ENCODE data around the gene PRR18. TPM values are rescaled to one million over a fixed set of nuclear protein-coding genes. Genes with fewer than 3 reads are reported as not detected.

The PRR18 gene
- total and polyA plus RNA-seq, 2 of the 13 experiments (the other 11 are each of a cell fraction or from before 2014, with no cell fraction given), result 0.04 TPM

DNA sequence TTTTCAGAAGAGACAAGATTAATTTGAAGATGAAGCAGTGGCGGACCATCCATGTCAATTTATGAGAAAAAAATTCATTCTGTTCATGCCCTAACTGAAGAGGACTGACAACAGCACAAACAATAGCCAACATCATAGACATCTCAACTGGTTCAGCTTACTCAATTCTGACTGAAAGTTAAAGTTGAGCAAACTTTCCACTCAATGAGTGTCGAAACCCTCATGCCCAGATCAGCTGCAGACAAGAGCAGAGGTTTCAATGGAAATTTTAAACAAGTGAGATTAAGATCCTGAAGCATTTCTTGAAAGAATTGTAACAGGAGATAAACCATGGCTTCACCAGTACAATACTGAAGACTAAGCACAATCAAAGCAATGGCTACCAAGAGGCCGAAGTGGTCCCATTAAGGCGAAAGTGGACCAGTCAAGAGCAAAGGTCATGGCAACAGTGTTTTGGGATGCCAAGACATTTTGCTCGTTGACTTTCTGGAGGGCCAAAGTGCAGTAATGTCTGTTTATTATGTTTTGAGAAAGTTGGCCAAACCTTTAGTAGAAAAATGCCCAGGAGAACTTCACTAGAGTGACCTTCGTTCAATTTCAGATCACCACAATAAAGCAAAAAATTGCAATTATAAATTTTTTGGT is 40.2 kb upstream of the PRR18 start (continued):
- TF ChIP-seq CBX2 (IDR thresholded peaks at IDR 0.05; ENCODE audit: low read depth, low read length) (no peak), CBX2 (CRISPR knock-in tag; IDR thresholded peaks at IDR 0.05; ENCODE audit: low read depth) (no peak), ISL2 (CRISPR knock-in tag; IDR thresholded peaks at IDR 0.05) (peak; percentile 56; the same call in 1 of the 2 replicates), TCF12 (IDR thresholded peaks at IDR 0.05) (no peak), TCF12 (CRISPR knock-in tag; IDR thresholded peaks at IDR 0.05) (no peak), BCL6 (CRISPR knock-in tag; IDR thresholded peaks at IDR 0.05) (0 out of 2 replicates have a peak, but pooled peaks have one; percentile 17), KDM4B (CRISPR knock-in tag; IDR thresholded peaks at IDR 0.05) (peak; percentile 18; the same call in 1 of the 2 replicates), SOX13 (IDR thresholded peaks at IDR 0.05) (0 out of 2 replicates have a peak, but pooled peaks have one; percentile 45), SOX13 (CRISPR knock-in tag; conservative IDR thresholded peaks at IDR 0.05 in 1 of 2, IDR thresholded peaks at IDR 0.05 in 1 of 2) (peak in 1 of 2 experiments; percentile 77; a peak in 2 of 4 replicates), PAX8 (CRISPR knock-in tag; IDR thresholded peaks at IDR 0.05; ENCODE audit: borderline replicate concordance) (no peak), YEATS4 (CRISPR knock-in tag; IDR thresholded peaks at IDR 0.05; ENCODE audit: borderline replicate concordance) (no peak), ZNF335 (CRISPR knock-in tag; IDR thresholded peaks at IDR 0.05) (no peak), SMAD9 (CRISPR knock-in tag; IDR thresholded peaks at IDR 0.05) (no peak), ZMYM4 (CRISPR knock-in tag; IDR thresholded peaks at IDR 0.05) (peak; percentile 62; the same call in 1 of the 2 replicates), KDM5A (IDR thresholded peaks at IDR 0.05; ENCODE audit: borderline replicate concordance, low read length) (0 out of 2 replicates have a peak, but pooled peaks have one; percentile 15), DBP (CRISPR knock-in tag; IDR thresholded peaks at IDR 0.05; ENCODE audit: not compliant biosample characterization) (no peak), FOXA3 (CRISPR knock-in tag; IDR thresholded peaks at IDR 0.05) (peak; percentile 33; the same call in 1 of the 2 replicates), ZFP36 (IDR thresholded peaks at IDR 0.05; ENCODE audit: borderline replicate concordance, low read depth, low read length, partially characterized antibody) (no peak), ZNF274 (CRISPR knock-in tag; IDR thresholded peaks at IDR 0.05) (no peak), ISX (CRISPR knock-in tag; conservative IDR thresholded peaks at IDR 0.05) (no peak), ZFP1 (CRISPR knock-in tag; IDR thresholded peaks at IDR 0.05) (no peak), ATF7-NPFF (CRISPR knock-in tag; IDR thresholded peaks at IDR 0.05; ENCODE audit: low read depth) (no peak), U2AF1 (optimal IDR thresholded peaks at IDR 0.05; ENCODE audit: low read depth, low read length) (no peak), TEAD2 (CRISPR knock-in tag; IDR thresholded peaks at IDR 0.05) (no peak)
- TF ChIP-seq, protein P1, sequence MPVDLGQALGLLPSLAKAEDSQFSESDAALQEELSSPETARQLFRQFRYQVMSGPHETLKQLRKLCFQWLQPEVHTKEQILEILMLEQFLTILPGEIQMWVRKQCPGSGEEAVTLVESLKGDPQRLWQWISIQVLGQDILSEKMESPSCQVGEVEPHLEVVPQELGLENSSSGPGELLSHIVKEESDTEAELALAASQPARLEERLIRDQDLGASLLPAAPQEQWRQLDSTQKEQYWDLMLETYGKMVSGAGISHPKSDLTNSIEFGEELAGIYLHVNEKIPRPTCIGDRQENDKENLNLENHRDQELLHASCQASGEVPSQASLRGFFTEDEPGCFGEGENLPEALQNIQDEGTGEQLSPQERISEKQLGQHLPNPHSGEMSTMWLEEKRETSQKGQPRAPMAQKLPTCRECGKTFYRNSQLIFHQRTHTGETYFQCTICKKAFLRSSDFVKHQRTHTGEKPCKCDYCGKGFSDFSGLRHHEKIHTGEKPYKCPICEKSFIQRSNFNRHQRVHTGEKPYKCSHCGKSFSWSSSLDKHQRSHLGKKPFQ (CRISPR knock-in tag; IDR thresholded peaks at IDR 0.05; ENCODE audit: insufficient replicate concordance), result no peak
- TF ChIP-seq, protein P2, sequence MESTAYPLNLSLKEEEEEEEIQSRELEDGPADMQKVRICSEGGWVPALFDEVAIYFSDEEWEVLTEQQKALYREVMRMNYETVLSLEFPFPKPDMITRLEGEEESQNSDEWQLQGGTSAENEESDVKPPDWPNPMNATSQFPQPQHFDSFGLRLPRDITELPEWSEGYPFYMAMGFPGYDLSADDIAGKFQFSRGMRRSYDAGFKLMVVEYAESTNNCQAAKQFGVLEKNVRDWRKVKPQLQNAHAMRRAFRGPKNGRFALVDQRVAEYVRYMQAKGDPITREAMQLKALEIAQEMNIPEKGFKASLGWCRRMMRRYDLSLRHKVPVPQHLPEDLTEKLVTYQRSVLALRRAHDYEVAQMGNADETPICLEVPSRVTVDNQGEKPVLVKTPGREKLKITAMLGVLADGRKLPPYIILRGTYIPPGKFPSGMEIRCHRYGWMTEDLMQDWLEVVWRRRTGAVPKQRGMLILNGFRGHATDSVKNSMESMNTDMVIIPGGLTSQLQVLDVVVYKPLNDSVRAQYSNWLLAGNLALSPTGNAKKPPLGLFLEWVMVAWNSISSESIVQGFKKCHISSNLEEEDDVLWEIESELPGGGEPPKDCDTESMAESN (CRISPR knock-in tag; conservative IDR thresholded peaks at IDR 0.05), result no peak
- TF ChIP-seq, protein P3, sequence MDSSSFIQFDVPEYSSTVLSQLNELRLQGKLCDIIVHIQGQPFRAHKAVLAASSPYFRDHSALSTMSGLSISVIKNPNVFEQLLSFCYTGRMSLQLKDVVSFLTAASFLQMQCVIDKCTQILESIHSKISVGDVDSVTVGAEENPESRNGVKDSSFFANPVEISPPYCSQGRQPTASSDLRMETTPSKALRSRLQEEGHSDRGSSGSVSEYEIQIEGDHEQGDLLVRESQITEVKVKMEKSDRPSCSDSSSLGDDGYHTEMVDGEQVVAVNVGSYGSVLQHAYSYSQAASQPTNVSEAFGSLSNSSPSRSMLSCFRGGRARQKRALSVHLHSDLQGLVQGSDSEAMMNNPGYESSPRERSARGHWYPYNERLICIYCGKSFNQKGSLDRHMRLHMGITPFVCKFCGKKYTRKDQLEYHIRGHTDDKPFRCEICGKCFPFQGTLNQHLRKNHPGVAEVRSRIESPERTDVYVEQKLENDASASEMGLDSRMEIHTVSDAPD (CRISPR knock-in tag; IDR thresholded peaks at IDR 0.05), result no peak

All from HepG2 (cell line).